ENCODE measurements around the gene CCDC9B. TPM values are rescaled to one million over a fixed set of nuclear protein-coding genes. Genes with fewer than 3 reads are reported as not detected.

The CCDC9B gene
- total RNA-seq, 1 donor from 2014 or later = 58.0 TPM

- no peaks in the 10 kb centered on the region for H3K36me3 Mint-ChIP-seq (ENCODE audit: low read depth)
- H3K4me3 Mint-ChIP-seq (ENCODE audit: unreplicated experiment) = peak overlapping the region; percentile 33
- no peak for TF ChIP-seq CTCF (IDR thresholded peaks at IDR 0.05)
- peaks cover 30% of the 10 kb centered on the region for H3K4me1 Mint-ChIP-seq (ENCODE audit: low read depth)
- no peaks in the 10 kb centered on the region for H3K9me3 Mint-ChIP-seq (ENCODE audit: low read depth)
- DNase-seq (ENCODE audit: low spot score) = no peak
- H3K27ac Mint-ChIP-seq (ENCODE audit: unreplicated experiment) = peak overlapping the region; percentile 61
- peaks cover 3% of the 10 kb centered on the region for H3K27me3 Mint-ChIP-seq (ENCODE audit: low read depth)
These were observed 27.0 kb downstream of the CCDC9B start for GRCh38 chr15:40313531-40314398.

- Mint-ChIP-seq H3K36me3 (ENCODE audit: low read depth) (no peaks in the 10 kb centered on the region), H3K4me1 (ENCODE audit: low read depth) (peaks cover 32% of the 10 kb centered on the region), H3K9me3 (ENCODE audit: low read depth) (no peaks in the 10 kb centered on the region), H3K27ac (ENCODE audit: unreplicated experiment) (no peak overlapping the region), H3K4me3 (ENCODE audit: unreplicated experiment) (no peak overlapping the region), H3K27me3 (ENCODE audit: low read depth) (peaks cover 3% of the 10 kb centered on the region)
- DNase-seq (ENCODE audit: low spot score) = no peak
- TF ChIP-seq CTCF (IDR thresholded peaks at IDR 0.05) = no peak
These were observed 28.2 kb downstream of the CCDC9B start for GRCh38 chr15:40312370-40313158.

DNA sequence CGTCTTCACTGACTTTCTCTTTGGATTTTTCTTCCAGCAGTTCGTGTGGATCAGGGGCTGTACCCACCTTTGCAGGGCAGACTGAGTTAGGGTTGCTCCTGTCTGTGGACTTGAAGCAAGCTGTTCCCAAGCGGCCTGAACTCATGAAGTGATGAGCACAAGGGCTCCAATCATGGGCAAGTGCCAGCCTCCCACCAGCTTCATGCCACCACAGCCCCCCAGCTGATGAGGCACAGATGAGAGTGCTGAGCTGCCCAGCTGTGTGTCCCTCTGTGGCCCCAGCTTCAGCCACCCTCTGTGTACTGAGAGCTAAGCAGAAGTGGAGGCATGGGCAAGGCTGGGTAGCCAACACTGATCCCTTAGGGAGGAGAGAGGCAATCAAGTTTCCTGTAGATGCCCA is 29.7 kb downstream of the CCDC9B start:
- H3K9me3 Mint-ChIP-seq (ENCODE audit: low read depth) = no peaks in the 10 kb centered on the region
- no peak overlapping the region for H3K27ac Mint-ChIP-seq (ENCODE audit: unreplicated experiment)
- DNase-seq (ENCODE audit: low spot score) = no peak
- no peak overlapping the region for H3K4me3 Mint-ChIP-seq (ENCODE audit: unreplicated experiment)
- H3K27me3 Mint-ChIP-seq (ENCODE audit: low read depth) = peaks cover 1% of the 10 kb centered on the region
- no peaks in the 10 kb centered on the region for H3K36me3 Mint-ChIP-seq (ENCODE audit: low read depth)
- peaks cover 32% of the 10 kb centered on the region for H3K4me1 Mint-ChIP-seq (ENCODE audit: low read depth)
- TF ChIP-seq CTCF (IDR thresholded peaks at IDR 0.05) = no peak

DNA sequence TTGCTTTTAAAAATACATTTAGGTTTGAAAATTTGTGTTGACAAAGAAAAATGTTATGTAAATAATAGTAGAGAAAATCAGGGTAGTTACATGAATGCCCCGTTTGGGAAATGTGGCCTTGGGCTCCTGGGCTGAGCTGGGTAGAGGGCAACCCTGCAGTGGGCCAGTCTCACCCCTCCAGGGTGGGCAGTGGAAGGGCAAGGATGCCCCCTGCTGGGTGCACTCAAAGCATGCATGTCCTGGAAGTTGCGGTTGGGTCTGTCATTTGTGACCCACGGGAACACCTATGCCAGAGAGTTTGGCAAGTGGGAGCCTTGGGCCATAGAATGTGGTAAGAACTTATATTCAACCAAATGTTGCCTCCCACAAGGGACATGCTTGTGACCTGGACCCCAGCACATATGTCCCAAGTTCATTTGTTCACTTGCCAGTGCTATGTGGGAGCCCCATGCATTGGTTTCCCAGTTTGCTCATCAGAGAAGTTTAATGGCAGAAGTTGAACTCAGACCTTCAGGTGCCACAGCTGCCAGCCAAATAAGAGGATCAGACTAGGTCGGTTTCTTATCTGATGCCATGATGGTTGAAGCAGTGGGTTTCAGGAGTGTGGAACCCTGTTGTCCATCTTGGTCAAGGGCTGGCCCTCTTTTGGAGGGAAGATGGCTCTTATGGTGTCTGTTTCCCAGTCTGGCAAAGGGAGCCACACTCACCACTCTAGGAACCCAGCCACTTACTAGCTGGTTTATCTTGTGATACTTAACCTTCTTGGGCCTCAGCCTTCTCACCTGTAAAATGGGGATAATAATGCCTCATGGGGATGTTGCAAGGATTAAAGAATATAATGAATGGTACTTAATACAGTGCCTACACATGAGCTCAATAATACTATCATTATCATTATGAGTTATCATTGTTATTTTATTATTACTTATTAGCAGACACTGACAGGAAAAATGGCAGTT is 30.5 kb downstream of the CCDC9B start:
- H3K27me3 Mint-ChIP-seq (ENCODE audit: low read depth) = peaks cover 1% of the 10 kb centered on the region
- H3K4me1 Mint-ChIP-seq (ENCODE audit: low read depth) = peaks cover 29% of the 10 kb centered on the region

More for the DNA sequence above, 30.5 kb downstream of the CCDC9B start:
- H3K27ac Mint-ChIP-seq (ENCODE audit: unreplicated experiment) = no peak overlapping the region
- no peaks in the 10 kb centered on the region for H3K9me3 Mint-ChIP-seq (ENCODE audit: low read depth)
- no peak for DNase-seq (ENCODE audit: low spot score)
- no peaks in the 10 kb centered on the region for H3K36me3 Mint-ChIP-seq (ENCODE audit: low read depth)
- no peak overlapping the region for H3K4me3 Mint-ChIP-seq (ENCODE audit: unreplicated experiment)
- peak; percentile 80 for TF ChIP-seq CTCF (IDR thresholded peaks at IDR 0.05)
